ENCODE results near the gene MFNG.

Gene MFNG

DNA sequence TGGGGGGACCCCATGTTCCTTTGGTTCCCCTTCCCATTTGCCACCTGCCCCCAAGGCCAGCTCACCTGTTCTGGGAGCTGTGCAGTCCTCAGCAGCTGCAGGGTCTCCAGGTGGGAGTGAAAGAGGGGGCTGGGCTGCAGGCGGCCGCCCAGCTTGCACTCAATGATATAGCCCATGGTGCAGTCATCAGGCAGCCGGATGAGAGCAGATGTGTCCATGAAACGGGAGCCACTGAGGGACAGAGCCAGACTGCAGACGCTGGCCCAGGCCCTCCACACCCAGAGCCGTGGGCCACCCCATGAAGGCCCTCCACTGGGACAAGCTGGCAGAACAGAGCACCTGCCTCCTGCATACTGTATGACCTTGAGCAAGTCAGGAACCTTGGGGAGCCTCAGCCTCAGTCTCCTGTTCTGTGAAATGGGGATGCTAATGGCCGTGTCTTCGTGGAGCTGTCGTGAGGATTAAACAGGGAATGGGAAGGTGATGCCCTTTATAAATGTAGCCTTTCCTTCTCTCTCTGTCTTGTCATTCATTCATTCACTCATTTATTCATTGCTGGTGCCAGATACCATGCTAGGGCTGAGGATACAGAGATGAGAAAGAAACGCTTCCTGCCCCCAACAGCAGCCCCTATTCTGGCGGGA lies 11.6 kb downstream of the MFNG start:
- Histone ChIP-seq H3K36me3 (ENCODE audit: control insufficient read depth in 2 of 2, insufficient read depth in 1 of 2, low read length in 2 of 2) (no peaks in the 10 kb centered on the region), H3K9me3 (ENCODE audit: control insufficient read depth, insufficient read depth, low read depth, low read length) (no peaks in the 10 kb centered on the region), H3K4me3 (ENCODE audit: low read depth, low read length) (no peak overlapping the region), H3K4me1 (ENCODE audit: control insufficient read depth, insufficient read depth, low read length) (no peaks in the 10 kb centered on the region), H3K27ac (ENCODE audit: extremely low read depth, low read depth, low read length) (no peak overlapping the region)
- ChIA-PET CTCF (interaction anchor here (0.6 to 7.2 kb wide), 9 partner anchors 12 to 430 kb away, joined by 3 to 115 read pairs (median 6); partner anchors contain the start of gene MFNG), POLR2A (no interaction called here)
- 0 out of 2 replicates have a peak, but pooled peaks have one; percentile 77 for TF ChIP-seq ZNF24 (tag by site-specific recombination; IDR thresholded peaks at IDR 0.05)
- no peak for TF ChIP-seq EGR2 (tag by site-specific recombination; IDR thresholded peaks at IDR 0.05; ENCODE audit: low read depth)

DNA sequence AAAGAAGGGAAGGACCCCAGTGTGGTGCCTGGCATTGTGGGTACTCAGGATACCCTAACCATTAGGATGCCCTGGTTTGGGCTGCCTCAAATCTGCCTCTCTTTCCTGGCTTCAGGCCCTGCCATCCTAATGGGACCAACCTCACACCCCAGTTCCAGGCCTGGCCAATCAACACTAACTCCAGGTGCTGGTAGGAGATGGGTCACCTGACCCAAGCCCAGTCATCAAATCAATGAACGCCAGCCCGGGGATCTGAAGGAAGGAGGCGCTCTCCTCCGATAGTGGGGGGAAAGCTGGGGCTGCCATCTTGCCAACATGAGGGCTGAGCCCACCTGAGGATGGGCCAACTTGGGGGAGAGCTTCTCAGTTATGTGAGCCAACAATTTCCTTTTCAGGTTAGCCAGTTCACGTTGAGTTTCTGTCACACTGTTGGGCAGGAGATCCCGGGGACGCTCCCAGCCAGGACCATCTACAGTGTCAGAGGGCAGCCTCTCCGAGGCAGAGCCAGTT lies 12.7 kb downstream of the MFNG start:
- Histone ChIP-seq H3K9me3 (ENCODE audit: control insufficient read depth, insufficient read depth, low read depth, low read length) (no peaks in the 10 kb centered on the region), H3K4me1 (ENCODE audit: control insufficient read depth, insufficient read depth, low read length) (no peaks in the 10 kb centered on the region), H3K4me3 (ENCODE audit: low read depth, low read length) (no peak overlapping the region), H3K36me3 (ENCODE audit: control insufficient read depth in 2 of 2, insufficient read depth in 1 of 2, low read length in 2 of 2) (no peaks in the 10 kb centered on the region), H3K27ac (ENCODE audit: extremely low read depth, low read depth, low read length) (no peak overlapping the region)
- CTCF ChIA-PET: interaction anchor here (0.7 to 7.2 kb wide), 19 partner anchors 9 to 192 kb away, joined by 3 to 115 read pairs (median 11); partner anchors contain the start of gene MFNG
- TF ChIP-seq ZNF366 (tag by site-specific recombination; conservative IDR thresholded peaks at IDR 0.05): no peak
- TF ChIP-seq HOXC10 (CRISPR knock-in tag; IDR thresholded peaks at IDR 0.05): no peak
- POLR2A ChIA-PET: interaction anchor here (1.0 kb wide), 1 partner anchor 44 kb away, joined by 3 read pairs; no protein-coding TSS in a partner anchor

DNA sequence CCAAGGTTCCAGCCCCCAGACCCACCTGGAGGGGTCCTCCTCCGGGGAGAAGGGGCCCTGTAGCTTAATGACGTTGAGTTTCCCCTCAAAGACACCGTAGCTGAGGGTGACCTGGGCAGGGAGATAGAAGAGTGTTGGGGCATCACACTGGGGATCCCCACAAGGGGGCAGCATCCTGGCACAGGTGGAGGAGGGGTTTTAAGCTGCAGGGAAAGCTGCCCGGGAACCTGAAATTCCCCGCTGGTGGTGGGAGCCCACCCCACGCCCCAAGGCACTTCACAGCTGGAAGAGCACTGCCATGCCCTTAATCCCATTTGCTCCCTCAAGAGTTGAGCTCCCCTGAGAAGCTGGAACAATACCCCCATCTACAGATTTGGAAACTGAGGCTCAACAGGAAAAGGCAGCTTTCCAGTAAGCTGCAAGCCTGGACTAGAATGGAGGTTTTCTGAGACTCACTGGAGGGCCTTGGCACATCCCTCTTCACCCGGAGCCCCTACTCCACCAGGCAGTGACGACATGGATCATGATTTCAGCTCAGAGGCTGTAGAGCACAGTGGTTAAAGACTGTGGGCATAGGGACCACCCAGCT lies 13.7 kb downstream of the MFNG start:
- H3K36me3 ChIP-seq (ENCODE audit: control insufficient read depth in 2 of 2, insufficient read depth in 1 of 2, low read length in 2 of 2): no peaks in the 10 kb centered on the region
- H3K4me3 ChIP-seq (ENCODE audit: low read depth, low read length): no peak overlapping the region
- no peaks in the 10 kb centered on the region for H3K9me3 ChIP-seq (ENCODE audit: control insufficient read depth, insufficient read depth, low read depth, low read length)
- ChIA-PET POLR2A (interaction anchor here (0.7 to 1.7 kb wide), 3 partner anchors 40 to 69 kb away, joined by 3 to 5 read pairs (median 3); no protein-coding TSS in a partner anchor), CTCF (interaction anchor here (0.5 to 7.2 kb wide), 41 partner anchors 9 to 1242 kb away, joined by 3 to 115 read pairs (median 5); partner anchors contain the start of genes CARD10 and MFNG)
- H3K4me1 ChIP-seq (ENCODE audit: control insufficient read depth, insufficient read depth, low read length): no peaks in the 10 kb centered on the region
- TF ChIP-seq ZBTB20 (tag by site-specific recombination; IDR thresholded peaks at IDR 0.05): peak; percentile 19; the same call in 1 of the 2 replicates
- TF ChIP-seq ZFP37 (tag by site-specific recombination; IDR thresholded peaks at IDR 0.05): no peak
- no peak for TF ChIP-seq ZBTB8A (tag by site-specific recombination; IDR thresholded peaks at IDR 0.05)
- no peak for TF ChIP-seq ZNF202 (tag by site-specific recombination; IDR thresholded peaks at IDR 0.05; ENCODE audit: borderline replicate concordance)
- TF ChIP-seq KLF7 (tag by site-specific recombination; IDR thresholded peaks at IDR 0.05; ENCODE audit: borderline replicate concordance): no peak
- peak; percentile 41 for TF ChIP-seq ZNF654 (tag by site-specific recombination; IDR thresholded peaks at IDR 0.05; ENCODE audit: low read depth)
- TF ChIP-seq ZIC2 (tag by site-specific recombination; IDR thresholded peaks at IDR 0.05): 0 out of 2 replicates have a peak, but pooled peaks have one; percentile 11
- TF ChIP-seq, protein P1, sequence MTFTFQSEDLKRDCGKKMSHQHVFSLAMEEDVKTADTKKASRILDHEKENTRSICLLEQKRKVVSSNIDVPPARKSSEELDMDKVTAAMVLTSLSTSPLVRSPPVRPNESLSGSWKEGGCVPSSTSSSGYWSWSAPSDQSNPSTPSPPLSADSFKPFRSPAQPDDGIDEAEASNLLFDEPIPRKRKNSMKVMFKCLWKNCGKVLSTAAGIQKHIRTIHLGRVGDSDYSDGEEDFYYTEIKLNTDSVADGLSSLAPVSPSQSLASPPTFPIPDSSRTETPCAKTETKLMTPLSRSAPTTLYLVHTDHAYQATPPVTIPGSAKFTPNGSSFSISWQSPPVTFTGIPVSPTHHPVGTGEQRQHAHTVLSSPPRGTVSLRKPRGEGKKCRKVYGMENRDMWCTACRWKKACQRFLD (tag by site-specific recombination; IDR thresholded peaks at IDR 0.05): no peak
- TF ChIP-seq ZNF19 (tag by site-specific recombination; IDR thresholded peaks at IDR 0.05; ENCODE audit: low read depth): no peak
- no peak for TF ChIP-seq ZFP41 (tag by site-specific recombination; IDR thresholded peaks at IDR 0.05; ENCODE audit: borderline replicate concordance)
- TF ChIP-seq, protein P2, sequence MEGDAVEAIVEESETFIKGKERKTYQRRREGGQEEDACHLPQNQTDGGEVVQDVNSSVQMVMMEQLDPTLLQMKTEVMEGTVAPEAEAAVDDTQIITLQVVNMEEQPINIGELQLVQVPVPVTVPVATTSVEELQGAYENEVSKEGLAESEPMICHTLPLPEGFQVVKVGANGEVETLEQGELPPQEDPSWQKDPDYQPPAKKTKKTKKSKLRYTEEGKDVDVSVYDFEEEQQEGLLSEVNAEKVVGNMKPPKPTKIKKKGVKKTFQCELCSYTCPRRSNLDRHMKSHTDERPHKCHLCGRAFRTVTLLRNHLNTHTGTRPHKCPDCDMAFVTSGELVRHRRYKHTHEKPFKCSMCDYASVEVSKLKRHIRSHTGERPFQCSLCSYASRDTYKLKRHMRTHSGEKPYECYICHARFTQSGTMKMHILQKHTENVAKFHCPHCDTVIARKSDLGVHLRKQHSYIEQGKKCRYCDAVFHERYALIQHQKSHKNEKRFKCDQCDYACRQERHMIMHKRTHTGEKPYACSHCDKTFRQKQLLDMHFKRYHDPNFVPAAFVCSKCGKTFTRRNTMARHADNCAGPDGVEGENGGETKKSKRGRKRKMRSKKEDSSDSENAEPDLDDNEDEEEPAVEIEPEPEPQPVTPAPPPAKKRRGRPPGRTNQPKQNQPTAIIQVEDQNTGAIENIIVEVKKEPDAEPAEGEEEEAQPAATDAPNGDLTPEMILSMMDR (tag by site-specific recombination; IDR thresholded peaks at IDR 0.05): peak; percentile 63
- TF ChIP-seq, protein P3, sequence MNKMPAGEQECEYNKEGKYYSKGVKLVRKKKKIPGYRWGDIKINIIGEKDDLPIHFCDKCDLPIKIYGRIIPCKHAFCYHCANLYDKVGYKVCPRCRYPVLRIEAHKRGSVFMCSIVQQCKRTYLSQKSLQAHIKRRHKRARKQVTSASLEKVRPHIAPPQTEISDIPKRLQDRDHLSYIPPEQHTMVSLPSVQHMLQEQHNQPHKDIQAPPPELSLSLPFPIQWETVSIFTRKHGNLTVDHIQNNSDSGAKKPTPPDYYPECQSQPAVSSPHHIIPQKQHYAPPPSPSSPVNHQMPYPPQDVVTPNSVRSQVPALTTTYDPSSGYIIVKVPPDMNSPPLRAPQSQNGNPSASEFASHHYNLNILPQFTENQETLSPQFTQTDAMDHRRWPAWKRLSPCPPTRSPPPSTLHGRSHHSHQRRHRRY (tag by site-specific recombination; IDR thresholded peaks at IDR 0.05): no peak
- no peak overlapping the region for H3K27ac ChIP-seq (ENCODE audit: extremely low read depth, low read depth, low read length)
